ENCODE data around the gene ADAM12.
"Not testable (repeated sequence)": the region's sequence is repeated elsewhere in the genome, so short reads cannot be mapped to it uniquely, and the experiment has no call there.

ADAM12 gene

GRCh38 chr10:126070476-126071215 is 317.6 kb downstream of the ADAM12 start:
- no peak for DNase-seq

- DNase-seq, result no peak
Measured at GRCh38 chr10:126068322-126068721, 320.0 kb downstream of the ADAM12 start.

- no peak for DNase-seq
Measured at GRCh38 chr10:126066456-126066855, 321.8 kb downstream of the ADAM12 start.

- DNase-seq, result no peak
Measured at GRCh38 chr10:126065751-126066377, 322.4 kb downstream of the ADAM12 start.

- no peak for DNase-seq
Measured at GRCh38 chr10:126064512-126064911, 323.8 kb downstream of the ADAM12 start.

- no peak for DNase-seq
Measured at GRCh38 chr10:126063353-126063791, 324.9 kb downstream of the ADAM12 start.

- no peak for DNase-seq
Measured at GRCh38 chr10:126062131-126063032, 325.9 kb downstream of the ADAM12 start.

GRCh38 chr10:126061526-126061925 is 326.8 kb downstream of the ADAM12 start:
- no peak for DNase-seq

- no peak for DNase-seq
Measured at GRCh38 chr10:126060261-126060931, 327.9 kb downstream of the ADAM12 start.

GRCh38 chr10:126059076-126059826 is 329.0 kb downstream of the ADAM12 start:
- DNase-seq, result no peak

- no peak for DNase-seq
Measured at GRCh38 chr10:126058507-126058906, 329.8 kb downstream of the ADAM12 start.

- no peak for DNase-seq
Measured at GRCh38 chr10:126058104-126058503, 330.2 kb downstream of the ADAM12 start.

GRCh38 chr10:126057494-126057893 is 330.8 kb downstream of the ADAM12 start:
- no peak for DNase-seq

- no peak for DNase-seq
Measured at GRCh38 chr10:126054191-126054590, 334.1 kb downstream of the ADAM12 start.

GRCh38 chr10:126052171-126052570 is 336.1 kb downstream of the ADAM12 start:
- no peak for DNase-seq

GRCh38 chr10:126049759-126050700 is 338.2 kb downstream of the ADAM12 start:
- DNase-seq, result no peak

- not testable (repeated sequence) for DNase-seq
Measured at GRCh38 chr10:126047749-126048148, 340.5 kb downstream of the ADAM12 start.

- no peak for DNase-seq
Measured at GRCh38 chr10:126046831-126047230, 341.4 kb downstream of the ADAM12 start.

- DNase-seq, result no peak
Measured at GRCh38 chr10:126045861-126046260, 342.4 kb downstream of the ADAM12 start.

- DNase-seq, result no peak
Measured at GRCh38 chr10:126043389-126043788, 344.9 kb downstream of the ADAM12 start.

GRCh38 chr10:126042906-126043305 is 345.4 kb downstream of the ADAM12 start:
- DNase-seq, result no peak

Data from stimulated activated CD4-positive, alpha-beta T cell treated with anti-CD3 and anti-CD28 coated beads, Interleukin-2, amount 100 ng/mL, for 48 hours (primary cell).